ENCODE measurements around the gene TC2N. TPM values are rescaled to one million over a fixed set of nuclear protein-coding genes. Genes with fewer than 3 reads are reported as not detected.

The TC2N gene
- polyA plus RNA-seq, 4 donors = 12.0 to 19.8 (median 13.6) TPM

- no peak for DNase-seq (ENCODE audit: low read depth in 4 of 4, low spot score in 3 of 4)
Observed at GRCh38 chr14:91731018-91731417, 136.3 kb downstream of the TC2N start.

- DNase-seq (ENCODE audit: low read depth in 4 of 4, low spot score in 3 of 4) = no peak
Observed at GRCh38 chr14:91729756-91730155, 137.6 kb downstream of the TC2N start.

Other genes with a start within 250 kb of the TC2N start
- gene CATSPERB, start 135.4 kb downstream of the TC2N start, polyA plus RNA-seq (ENCODE audit: insufficient read length in 4 of 4) = under 1 TPM; 0.36 to 0.87 (median 0.62) TPM
- gene FBLN5, start 80.2 kb upstream of the TC2N start, polyA plus RNA-seq (ENCODE audit: insufficient read length in 4 of 4) = 100 to 1,000 TPM; 161 to 185 (median 168) TPM
- 10 to 100 TPM; 31.1 to 40.3 (median 39.2) TPM for gene TRIP11, start 172.5 kb upstream of the TC2N start, polyA plus RNA-seq (ENCODE audit: insufficient read length in 4 of 4)
- gene ATXN3, start 239.0 kb upstream of the TC2N start, polyA plus RNA-seq (ENCODE audit: insufficient read length in 4 of 4) = 10 to 100 TPM; 21.6 to 28.6 (median 25.3) TPM